MM.1S (cell line): ENCODE measurements around the gene NOD2.

Source experiments
- DNase-seq: peaks from one replicate; pipeline ENCODE4 v3.0.0-alpha.2; 2015
- H2AFZ ChIP-seq: fragments of 300-600 bp; sonication (generic); 2 replicates; pipeline ENCODE4 v1.6.0; 2016; ENCODE audit warnings: antibody characterized with exemption, low read length
- H3F3A ChIP-seq: fragments of 300-600 bp; sonication (generic); 2 replicates; pipeline ENCODE4 v1.6.1; 2016; ENCODE audit warnings: mild to moderate bottlenecking, antibody characterized with exemption, low read length, moderate library complexity, mixed read lengths; ENCODE audit not compliant: insufficient read depth
- H3K27ac ChIP-seq: fragments of 300-600 bp; sonication (generic); 2 replicates; pipeline ENCODE4 v1.5.1; 2016; ENCODE audit warnings: mild to moderate bottlenecking, low read length
- H3K27me3 ChIP-seq: fragments of 300-600 bp; sonication (generic); replicated peaks from 2 replicates; pipeline ENCODE4 v1.6.0; 2016; ENCODE audit warnings: low read length; ENCODE audit not compliant: insufficient read depth
- H3K36me3 ChIP-seq: fragments of 300-600 bp; sonication (generic); replicated peaks from 2 replicates; pipeline ENCODE4 v1.6.1; 2016; ENCODE audit warnings: mild to moderate bottlenecking, low read length, mixed read lengths; ENCODE audit not compliant: insufficient read depth
- H3K4me1 ChIP-seq: fragments of 300-600 bp; sonication (generic); 2 replicates; pipeline ENCODE4 v1.6.1; 2016; ENCODE audit warnings: low read length, mixed read lengths
- H3K4me2 ChIP-seq: fragments of 300-600 bp; sonication (generic); 2 replicates; pipeline ENCODE4 v1.6.0; 2016; ENCODE audit warnings: low read depth, low read length
- H3K4me3 ChIP-seq: fragments of 300-600 bp; sonication (generic); 2 replicates; pipeline ENCODE4 v1.5.1; 2016; ENCODE audit warnings: low read length, mixed read lengths
- H3K79me2 ChIP-seq: fragments of 300-600 bp; sonication (generic); 2 replicates; pipeline ENCODE4 v1.6.1; 2016; ENCODE audit warnings: mixed run types, low read length, mixed read lengths
- H3K9ac ChIP-seq: fragments of 300-600 bp; sonication (generic); 2 replicates; pipeline ENCODE4 v1.6.1; 2016; ENCODE audit warnings: low read length, mixed read lengths
- H3K9me2 ChIP-seq: fragments of 300-600 bp; sonication (generic); replicated peaks from 2 replicates; pipeline ENCODE4 v1.6.1; 2016; ENCODE audit warnings: mild to moderate bottlenecking, low read length, mixed read lengths; ENCODE audit not compliant: insufficient read depth
- H3K9me3 ChIP-seq: fragments of 300-600 bp; sonication (generic); replicated peaks from 2 replicates; pipeline ENCODE4 v1.6.1; 2016; ENCODE audit warnings: mild to moderate bottlenecking, low read length, mixed read lengths; ENCODE audit not compliant: insufficient read depth
- H4K20me1 ChIP-seq: fragments of 300-600 bp; sonication (generic); 2 replicates; pipeline ENCODE4 v1.6.1; 2016; ENCODE audit warnings: mild to moderate bottlenecking, low read length, moderate library complexity, mixed read lengths; ENCODE audit not compliant: insufficient read depth
- CTCF ChIP-seq: fragments of 300-600 bp; sonication (generic); IDR thresholded peaks from 2 replicates; pipeline ENCODE4 v1.5.1; 2016; ENCODE audit warnings: antibody characterized with exemption, low read length, mixed read lengths
- EZH2 ChIP-seq: fragments of 300-600 bp; sonication (generic); optimal IDR thresholded peaks from 2 replicates; pipeline ENCODE3; 2017; ENCODE audit warnings: low read depth, mild to moderate bottlenecking, antibody characterized with exemption, low read length, mixed read lengths
- EZH2phosphoT487 ChIP-seq: fragments of 300-600 bp; sonication (generic); IDR thresholded peaks from 2 replicates; pipeline ENCODE4 v1.6.1; 2018; ENCODE audit warnings: antibody characterized with exemption, low read length

Gene NOD2

GRCh38 chr16:50652836-50653425, 40.5 kb upstream of the NOD2 start:
- Histone ChIP-seq H3K79me2 (no peaks in the 10 kb centered on the region), H3K9ac (no peak overlapping the region), H3K4me3 (no peak overlapping the region), H3K9me2 (no peaks in the 10 kb centered on the region), H3K36me3 (no peaks in the 10 kb centered on the region), H3K27me3 (no peaks in the 10 kb centered on the region), H2AFZ (no peak overlapping the region), H3K27ac (no peak overlapping the region), H3F3A (no peaks in the 10 kb centered on the region), H4K20me1 (no peaks in the 10 kb centered on the region), H3K4me1 (no peaks in the 10 kb centered on the region), H3K4me2 (no peak overlapping the region), H3K9me3 (no peaks in the 10 kb centered on the region)
- TF ChIP-seq EZH2phosphoT487: no peak
- TF ChIP-seq CTCF: no peak
- no peak for TF ChIP-seq EZH2
- no peak for DNase-seq

- DNase-seq: no peak
- TF ChIP-seq EZH2: no peak
- TF ChIP-seq CTCF: no peak
- no peak for TF ChIP-seq EZH2phosphoT487
- Histone ChIP-seq H3K27me3 (no peaks in the 10 kb centered on the region), H3K9ac (no peak overlapping the region), H3K36me3 (no peaks in the 10 kb centered on the region), H3F3A (no peaks in the 10 kb centered on the region), H3K9me2 (no peaks in the 10 kb centered on the region), H4K20me1 (no peaks in the 10 kb centered on the region), H3K4me3 (no peak overlapping the region), H2AFZ (no peak overlapping the region), H3K9me3 (no peaks in the 10 kb centered on the region), H3K79me2 (no peaks in the 10 kb centered on the region), H3K27ac (no peak overlapping the region), H3K4me2 (no peak overlapping the region), H3K4me1 (no peaks in the 10 kb centered on the region)
Measured at GRCh38 chr16:50653633-50654519, 39.5 kb upstream of the NOD2 start.

- H3F3A ChIP-seq: no peaks in the 10 kb centered on the region
- TF ChIP-seq EZH2phosphoT487: no peak
- no peak for TF ChIP-seq EZH2
- no peak for TF ChIP-seq CTCF
- no peak overlapping the region for H3K9ac ChIP-seq
- H3K79me2 ChIP-seq: no peaks in the 10 kb centered on the region
- no peaks in the 10 kb centered on the region for H3K4me1 ChIP-seq
- no peak overlapping the region for H3K4me3 ChIP-seq
- no peaks in the 10 kb centered on the region for H3K27me3 ChIP-seq
- no peaks in the 10 kb centered on the region for H3K9me3 ChIP-seq
- DNase-seq: no peak
- H2AFZ ChIP-seq: no peak overlapping the region
- no peaks in the 10 kb centered on the region for H3K9me2 ChIP-seq
- no peaks in the 10 kb centered on the region for H3K36me3 ChIP-seq
- no peak overlapping the region for H3K27ac ChIP-seq
- H4K20me1 ChIP-seq: no peaks in the 10 kb centered on the region
- no peak overlapping the region for H3K4me2 ChIP-seq
Measured at GRCh38 chr16:50655558-50656055, 37.8 kb upstream of the NOD2 start.
